GM19328 (cell line): ENCODE measurements around the gene UBE2QL1.

Experiments used
- ATAC-seq: cut with Tn5 transposase; IDR thresholded peaks from one replicate; pipeline ENCODE4 v1.9.1; 2021; ENCODE audit warnings: mild to moderate bottlenecking, moderate library complexity; ENCODE audit not compliant: unreplicated experiment

Gene UBE2QL1

GRCh38 chr5:6427694-6428093 is 21.0 kb upstream of the UBE2QL1 start:
- ATAC-seq = no peak

DNA sequence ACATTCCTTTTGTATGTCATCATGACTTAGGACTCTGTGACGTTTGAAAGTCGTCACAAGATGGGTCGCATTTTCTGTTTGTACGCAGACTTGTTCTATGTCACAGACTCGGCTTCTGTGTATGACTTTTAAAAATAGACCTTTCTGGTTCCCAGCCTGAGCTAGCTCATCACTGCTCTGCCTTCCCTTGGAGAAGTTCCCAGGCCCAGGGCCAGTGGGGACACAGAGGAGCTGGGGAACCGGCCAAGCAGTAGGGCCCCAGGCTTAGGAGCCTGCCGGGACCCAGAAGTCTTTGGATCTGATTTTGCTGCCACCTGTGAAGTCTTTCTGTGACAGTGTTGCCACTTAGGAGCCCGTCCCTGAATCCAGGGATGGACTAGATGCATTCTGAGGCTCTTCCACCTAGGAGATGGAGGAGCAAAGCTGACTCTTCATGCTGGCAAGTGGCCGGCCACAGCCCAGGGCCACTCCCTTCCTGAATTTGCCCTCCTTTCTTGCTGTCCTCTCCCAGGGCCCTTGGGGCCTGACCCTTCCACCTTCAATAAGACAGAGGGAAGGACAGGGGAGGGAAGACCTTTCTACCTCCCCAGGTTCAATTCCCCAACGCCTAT is 18.1 kb upstream of the UBE2QL1 start:
- ATAC-seq = no peak

- ATAC-seq = no peak
Observed at GRCh38 chr5:6431214-6432195, 17.2 kb upstream of the UBE2QL1 start.

GRCh38 chr5:6432206-6432605 is 16.5 kb upstream of the UBE2QL1 start:
- no peak for ATAC-seq

- ATAC-seq = no peak
Observed at GRCh38 chr5:6434731-6435130, 13.9 kb upstream of the UBE2QL1 start.

- ATAC-seq = no peak
Observed at GRCh38 chr5:6435356-6435755, 13.3 kb upstream of the UBE2QL1 start.

- ATAC-seq = no peak
Observed at GRCh38 chr5:6436715-6437331, 11.8 kb upstream of the UBE2QL1 start.

DNA sequence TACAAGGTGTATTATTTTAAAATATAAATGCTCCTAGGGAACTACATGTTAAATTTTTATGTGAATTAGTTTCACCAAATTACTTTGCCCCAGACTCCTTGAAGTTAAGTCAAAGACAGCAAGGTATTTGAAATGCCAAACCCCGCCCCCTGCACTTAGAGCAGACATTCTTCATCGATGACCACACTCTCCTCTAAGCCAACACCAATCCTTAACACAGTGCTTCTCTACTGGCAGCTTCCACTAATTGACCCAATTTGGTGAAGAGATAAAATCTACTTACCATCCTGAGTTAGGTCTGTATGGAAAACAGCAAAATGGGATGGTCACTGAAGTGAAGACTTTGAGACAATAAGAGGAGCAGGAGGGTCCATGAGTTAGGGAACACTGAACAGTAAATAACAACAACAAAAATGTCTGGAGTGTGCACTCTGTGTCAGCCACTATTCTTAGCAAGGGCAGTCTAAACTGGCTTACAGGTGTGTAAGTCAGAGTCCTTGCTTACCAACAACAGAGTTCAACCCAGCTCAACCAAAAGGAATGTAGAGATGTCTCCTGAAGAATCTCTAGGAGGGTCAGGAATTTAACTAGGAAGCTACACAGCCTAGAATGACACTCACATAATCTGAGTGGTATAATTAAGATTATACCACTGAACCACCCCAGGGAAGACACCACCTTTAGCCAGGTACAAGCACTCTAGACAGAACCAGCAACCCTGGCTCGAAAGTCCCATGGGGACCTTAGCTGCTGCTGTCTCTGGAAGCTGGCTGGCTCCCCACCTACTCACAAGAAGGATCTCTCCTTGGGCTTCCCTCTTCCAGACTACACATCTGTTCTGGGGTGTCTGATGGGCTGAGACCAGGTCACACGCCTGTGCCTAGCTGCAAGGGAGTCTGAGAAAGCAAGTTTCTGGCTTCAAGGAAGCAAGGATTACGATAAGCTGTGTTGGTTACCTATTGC is 8.8 kb upstream of the UBE2QL1 start:
- ATAC-seq = no peak

- ATAC-seq = no peak
Observed at GRCh38 chr5:6442333-6442732, 6.3 kb upstream of the UBE2QL1 start.

GRCh38 chr5:6443326-6443725 is 5.3 kb upstream of the UBE2QL1 start:
- ATAC-seq = no peak

GRCh38 chr5:6446042-6446441 is 2.6 kb upstream of the UBE2QL1 start:
- ATAC-seq = no peak

DNA sequence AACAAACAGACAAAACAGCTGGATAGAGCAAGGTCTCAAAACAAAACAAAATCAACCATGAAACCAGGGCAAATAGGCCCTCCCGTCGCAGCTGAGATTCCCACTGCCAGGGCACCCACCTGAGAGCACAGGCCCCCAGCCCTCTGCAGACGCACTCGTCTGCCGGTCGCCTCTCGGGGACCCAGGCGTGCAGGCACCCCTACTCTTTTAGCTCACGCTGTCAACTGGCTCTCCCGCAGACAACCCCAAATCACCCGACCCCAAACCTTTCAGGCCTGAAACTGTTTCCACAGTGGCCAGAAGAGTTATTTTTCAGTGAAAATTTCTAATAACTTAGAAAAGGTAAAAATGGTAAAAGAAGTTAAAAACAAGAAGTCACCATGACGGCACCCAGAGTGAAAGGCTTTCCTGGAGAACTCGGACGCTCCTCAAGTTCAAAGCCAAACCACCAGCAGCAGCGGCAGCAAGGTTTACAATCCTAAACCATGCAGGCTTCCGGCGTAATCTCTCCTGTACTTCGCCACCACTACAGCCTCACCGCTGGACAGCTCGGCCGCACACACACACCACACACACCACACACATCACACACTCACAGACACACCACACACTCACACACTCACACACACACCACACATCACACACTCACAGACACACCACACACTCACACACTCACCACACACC is 1.9 kb upstream of the UBE2QL1 start:
- no peak for ATAC-seq

GRCh38 chr5:6447384-6448140 is 1.1 kb upstream of the UBE2QL1 start:
- ATAC-seq = no peak

DNA sequence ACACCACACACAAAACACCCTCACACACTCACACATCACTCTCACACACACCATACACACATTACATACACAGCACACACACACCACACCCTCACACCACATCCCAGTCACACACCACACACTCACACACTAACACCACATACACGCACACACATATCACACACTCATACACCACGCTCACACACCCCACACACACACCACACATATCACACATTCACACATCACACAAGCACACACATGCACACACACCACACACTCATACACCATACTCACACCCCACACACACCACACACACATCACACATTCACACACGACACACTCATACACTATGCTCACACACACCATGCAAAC is 543 bp upstream of the UBE2QL1 start:
- ATAC-seq = no peak

DNA sequence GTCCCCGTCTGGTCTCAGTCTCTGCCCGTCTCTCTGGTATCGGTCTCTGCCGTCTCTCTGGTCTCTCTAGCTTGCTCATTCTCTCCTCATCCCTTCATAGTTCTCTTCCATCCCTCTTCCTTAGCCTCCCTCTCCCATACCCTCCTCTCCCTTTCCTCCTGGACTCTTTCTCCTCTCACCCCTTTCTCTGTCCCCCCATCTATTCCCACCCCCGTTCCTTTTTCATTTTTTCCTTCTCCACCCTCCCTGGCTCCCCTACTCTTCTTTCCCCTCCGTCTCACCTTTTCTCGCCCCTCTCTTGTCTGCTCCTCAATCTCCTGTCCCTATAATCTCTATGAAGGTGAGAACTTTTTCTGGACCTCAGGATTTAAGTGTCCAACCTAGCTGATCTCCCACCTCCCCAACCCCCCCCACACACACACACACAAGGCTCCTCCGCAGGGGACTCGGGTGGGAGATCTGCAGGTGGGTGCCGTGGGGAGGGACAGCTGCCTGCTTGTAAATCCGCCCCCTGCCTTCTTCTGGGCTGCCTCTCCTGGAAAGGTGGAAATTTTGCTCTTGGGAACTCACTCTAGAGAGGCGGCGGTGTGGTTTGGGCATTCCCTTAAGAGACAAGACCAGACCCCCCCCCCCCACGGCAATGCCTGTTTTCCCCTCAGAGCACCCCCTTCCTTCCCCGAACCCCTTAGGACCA is 953 bp downstream of the UBE2QL1 start:
- ATAC-seq = no peak

DNA sequence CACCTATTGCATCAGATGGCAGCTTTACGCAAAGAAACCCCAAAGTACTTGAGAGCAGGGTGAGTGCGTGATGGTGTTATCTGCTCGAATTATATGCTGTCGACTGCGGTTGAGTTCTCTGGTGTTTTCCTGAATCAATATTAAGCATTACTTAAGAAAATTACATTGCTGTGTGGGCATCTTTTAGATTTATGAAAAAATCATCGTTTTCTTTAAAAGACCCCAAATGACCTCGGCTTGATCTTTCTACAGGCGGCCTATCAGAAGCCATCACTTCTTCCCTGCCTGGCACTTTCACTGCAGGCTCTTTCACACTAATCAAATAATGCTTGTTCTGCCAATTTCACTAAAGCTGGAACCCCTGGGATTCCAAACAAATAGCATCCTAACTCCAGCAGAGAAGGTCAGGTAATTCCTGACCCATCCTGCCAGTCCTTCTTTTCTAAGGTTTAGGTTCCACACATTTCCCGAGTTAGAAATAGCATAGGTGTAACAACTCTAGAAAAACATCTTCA is 1.7 kb downstream of the UBE2QL1 start:
- no peak for ATAC-seq

GRCh38 chr5:6452622-6453504 is 4.2 kb downstream of the UBE2QL1 start:
- no peak for ATAC-seq
